Dendritic cell treated with granulocyte-macrophage colony-stimulating factor and Interleukin-4, amounts not matched to agents 40 ng/mL and 50 ng/mL, for 4 days (primary cell): ENCODE measurements around the gene AFF3.
A peak's percentile ranks its signal among the peaks of the same experiment; 100 is the strongest.
"Not testable (repeated sequence)": the region's sequence is repeated elsewhere in the genome, so short reads cannot be mapped to it uniquely, and the experiment has no call there.

Experiments
- H3K27ac Mint-ChIP-seq: one replicate; pipeline ENCODE4 v1.8.0; 2022; ENCODE audit warnings: mild to moderate bottlenecking, mixed read lengths
- H3K27me3 Mint-ChIP-seq: one replicate; pipeline ENCODE4 v1.8.0; 2022; ENCODE audit warnings: mild to moderate bottlenecking, mixed read lengths
- H3K36me3 Mint-ChIP-seq: one replicate; pipeline ENCODE4 v1.8.0; 2022; ENCODE audit warnings: low read depth, mixed read lengths
- H3K4me1 Mint-ChIP-seq: one replicate; pipeline ENCODE4 v1.8.0; 2022; ENCODE audit warnings: low read depth, mixed read lengths
- H3K4me3 Mint-ChIP-seq: one replicate; pipeline ENCODE4 v1.8.0; 2022; ENCODE audit warnings: mild to moderate bottlenecking, moderate library complexity, mixed read lengths
- H3K9me3 Mint-ChIP-seq: one replicate; pipeline ENCODE4 v1.8.0; 2022; ENCODE audit warnings: mixed read lengths
- intact Hi-C: fragments of 100-400 bp; cut with micrococcal nuclease; formaldehyde crosslinking; loops from one replicate; pipeline ENCODE4 v1.15.0; 2022

The AFF3 gene

GRCh38 chr2:100166701-100167100 is 24.3 kb upstream of the AFF3 start:
- H3K4me1 Mint-ChIP-seq, result no peaks in the 10 kb centered on the region
- intact Hi-C loops, result no loop called here
- H3K9me3 Mint-ChIP-seq, result peaks cover 13% of the 10 kb centered on the region
- no peaks in the 10 kb centered on the region for H3K36me3 Mint-ChIP-seq
- no peak overlapping the region for H3K4me3 Mint-ChIP-seq
- no peaks in the 10 kb centered on the region for H3K27me3 Mint-ChIP-seq
- no peak overlapping the region for H3K27ac Mint-ChIP-seq

DNA sequence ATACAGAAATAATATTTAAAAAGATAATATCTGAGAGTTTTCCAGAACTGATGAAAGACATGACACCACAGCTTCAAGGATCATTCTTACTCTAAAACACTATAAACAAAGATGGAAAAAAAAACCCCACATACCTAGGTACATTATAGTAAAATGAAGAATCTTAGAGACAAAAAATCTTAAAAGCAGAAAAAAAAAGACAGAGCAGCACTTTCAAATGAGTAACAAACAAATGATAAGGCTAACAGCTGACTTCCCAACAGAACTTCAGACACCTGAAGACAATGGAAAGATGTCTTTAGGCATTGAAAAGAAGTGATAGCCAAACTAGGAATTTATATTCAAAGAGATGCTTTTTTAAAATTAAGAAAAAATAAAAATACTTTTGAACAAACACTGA is 21.2 kb upstream of the AFF3 start:
- Mint-ChIP-seq H3K27me3 (no peaks in the 10 kb centered on the region), H3K4me1 (no peaks in the 10 kb centered on the region), H3K36me3 (no peaks in the 10 kb centered on the region), H3K27ac (no peak overlapping the region), H3K4me3 (no peak overlapping the region), H3K9me3 (peaks cover 13% of the 10 kb centered on the region)
- intact Hi-C loops, result no loop called here

DNA sequence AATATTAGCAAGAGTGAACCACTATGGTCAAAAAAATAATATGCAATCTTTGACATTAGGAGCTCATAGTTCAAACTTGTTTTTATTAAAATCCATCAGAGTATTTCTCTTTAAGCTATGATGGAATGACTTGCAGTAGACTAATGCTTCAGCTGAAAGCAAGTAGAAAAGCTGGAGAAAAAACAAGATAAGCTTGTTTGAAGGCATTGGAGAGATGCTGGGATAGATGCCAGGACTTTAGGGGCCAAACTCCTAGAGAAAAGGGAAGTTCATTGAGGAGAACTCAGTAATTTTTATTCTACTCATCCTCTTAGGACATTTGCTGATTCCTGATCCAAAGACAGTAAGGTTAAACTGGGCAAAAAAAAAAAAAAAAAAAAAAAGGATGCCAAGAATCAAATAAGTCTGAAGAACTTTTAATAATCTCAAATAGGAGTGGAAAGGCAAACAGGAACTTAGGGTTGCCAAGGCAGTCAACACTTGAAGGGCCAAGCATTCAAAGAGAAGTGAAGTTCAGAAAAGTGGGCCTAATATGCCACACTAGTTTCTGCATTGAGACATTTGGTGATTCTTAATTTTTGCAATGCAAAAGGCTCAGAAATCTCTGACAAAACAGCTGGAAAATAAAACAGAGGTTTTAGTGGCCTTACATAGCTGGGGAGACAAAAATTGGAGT is 19.7 kb upstream of the AFF3 start:
- no peak overlapping the region for H3K27ac Mint-ChIP-seq
- intact Hi-C loops, result no loop called here
- H3K4me3 Mint-ChIP-seq, result no peak overlapping the region
- H3K9me3 Mint-ChIP-seq, result peaks cover 19% of the 10 kb centered on the region
- no peaks in the 10 kb centered on the region for H3K36me3 Mint-ChIP-seq
- H3K27me3 Mint-ChIP-seq, result no peaks in the 10 kb centered on the region
- H3K4me1 Mint-ChIP-seq, result no peaks in the 10 kb centered on the region

GRCh38 chr2:100160396-100160795 is 18.0 kb upstream of the AFF3 start:
- Mint-ChIP-seq H3K27ac (no peak overlapping the region), H3K4me1 (no peaks in the 10 kb centered on the region), H3K27me3 (no peaks in the 10 kb centered on the region), H3K9me3 (peaks cover 19% of the 10 kb centered on the region), H3K4me3 (no peak overlapping the region), H3K36me3 (no peaks in the 10 kb centered on the region)
- intact Hi-C loops, result no loop called here

DNA sequence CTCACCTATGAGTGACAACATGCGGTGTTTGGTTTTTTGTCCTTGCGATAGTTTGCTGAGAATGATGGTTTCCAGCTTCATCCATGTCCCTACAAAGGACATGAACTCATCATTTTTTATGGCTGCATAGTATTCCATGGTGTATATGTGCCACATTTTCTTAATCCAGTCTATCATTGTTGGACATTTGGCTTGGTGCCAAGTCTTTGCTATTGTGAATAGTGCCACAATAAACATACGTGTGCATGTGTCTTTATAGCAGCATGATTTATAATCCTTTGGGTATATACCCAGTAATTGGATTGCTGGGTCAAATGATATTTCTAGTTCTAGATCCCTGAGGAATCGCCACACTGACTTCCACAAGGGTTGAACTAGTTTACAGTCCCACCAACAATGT is 9.4 kb upstream of the AFF3 start:
- intact Hi-C loops, H3K27me3 Mint-ChIP-seq, H3K4me1 Mint-ChIP-seq, H3K27ac Mint-ChIP-seq, H3K4me3 Mint-ChIP-seq, H3K36me3 Mint-ChIP-seq, H3K9me3 Mint-ChIP-seq: not testable (repeated sequence)

DNA sequence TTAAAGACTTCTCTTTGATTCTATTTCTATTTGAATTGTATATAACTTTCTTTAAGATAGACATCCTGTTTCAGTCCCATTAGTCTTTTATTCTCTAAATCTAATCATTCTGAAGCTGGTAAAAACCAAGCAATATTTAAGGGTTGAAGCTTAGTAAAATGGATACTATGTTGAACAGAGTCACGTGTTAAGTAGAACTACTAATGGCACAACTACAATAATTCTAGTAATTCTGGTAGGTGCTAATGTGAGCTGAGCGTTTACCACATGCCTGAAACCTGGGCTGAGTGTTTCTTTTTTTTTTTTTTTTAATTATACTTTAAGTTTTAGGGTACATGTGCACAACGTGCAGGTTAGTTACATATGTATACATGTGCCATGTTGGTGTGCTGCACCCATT is 8.9 kb upstream of the AFF3 start:
- no peaks in the 10 kb centered on the region for H3K9me3 Mint-ChIP-seq
- no peak overlapping the region for H3K27ac Mint-ChIP-seq
- no peak overlapping the region for H3K4me3 Mint-ChIP-seq
- H3K36me3 Mint-ChIP-seq, result no peaks in the 10 kb centered on the region
- intact Hi-C loops, result no loop called here
- H3K4me1 Mint-ChIP-seq, result peaks cover 5% of the 10 kb centered on the region
- H3K27me3 Mint-ChIP-seq, result no peaks in the 10 kb centered on the region

DNA sequence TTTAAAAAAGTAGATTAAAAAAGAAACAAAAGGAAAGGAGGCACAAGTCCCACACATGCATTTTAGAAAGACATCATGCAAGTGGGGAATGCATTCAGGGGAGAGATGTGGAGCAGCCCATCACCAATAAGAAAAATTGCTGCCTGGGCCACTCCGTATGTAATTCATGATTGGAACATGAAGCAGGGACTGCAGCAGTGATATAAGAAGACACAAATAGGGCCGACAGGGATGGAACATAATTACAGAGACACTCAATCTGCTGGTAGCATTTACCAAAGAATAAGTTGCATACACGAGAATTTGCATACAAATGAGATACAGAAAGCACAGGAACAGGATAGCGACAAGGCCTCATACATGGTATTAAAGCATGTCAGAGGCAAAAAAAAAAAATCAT is 6.5 kb upstream of the AFF3 start:
- intact Hi-C loops, result no loop called here
- Mint-ChIP-seq H3K27ac (no peak overlapping the region), H3K9me3 (peaks cover 5% of the 10 kb centered on the region), H3K4me3 (no peak overlapping the region), H3K4me1 (peaks cover 17% of the 10 kb centered on the region), H3K36me3 (no peaks in the 10 kb centered on the region), H3K27me3 (no peaks in the 10 kb centered on the region)

DNA sequence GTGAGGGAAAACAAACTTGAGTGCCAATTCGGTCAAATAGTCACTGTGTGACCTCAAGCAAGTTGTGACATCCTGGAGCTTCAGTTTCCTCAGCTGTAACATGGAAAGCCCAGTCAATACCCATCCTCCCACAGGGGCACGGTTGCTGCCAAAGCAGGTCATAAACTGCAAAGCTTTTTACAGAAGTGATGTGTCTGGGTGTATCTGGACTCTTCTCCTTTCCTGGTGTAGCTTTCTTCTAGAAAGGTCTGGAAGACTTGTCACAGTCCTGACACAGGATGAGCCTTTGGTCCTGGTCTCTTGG is 4.2 kb upstream of the AFF3 start:
- Mint-ChIP-seq H3K27ac (no peak overlapping the region), H3K4me1 (peaks cover 39% of the 10 kb centered on the region), H3K36me3 (no peaks in the 10 kb centered on the region), H3K9me3 (peaks cover 15% of the 10 kb centered on the region), H3K4me3 (no peak overlapping the region), H3K27me3 (no peaks in the 10 kb centered on the region)
- intact Hi-C loops, result no loop called here

- peaks cover 15% of the 10 kb centered on the region for H3K9me3 Mint-ChIP-seq
- no peak overlapping the region for H3K4me3 Mint-ChIP-seq
- no peaks in the 10 kb centered on the region for H3K27me3 Mint-ChIP-seq
- no peak overlapping the region for H3K27ac Mint-ChIP-seq
- H3K36me3 Mint-ChIP-seq, result no peaks in the 10 kb centered on the region
- H3K4me1 Mint-ChIP-seq, result peaks cover 40% of the 10 kb centered on the region
- intact Hi-C loops, result no loop called here
These were observed 3.7 kb upstream of the AFF3 start for GRCh38 chr2:100145893-100146656.

DNA sequence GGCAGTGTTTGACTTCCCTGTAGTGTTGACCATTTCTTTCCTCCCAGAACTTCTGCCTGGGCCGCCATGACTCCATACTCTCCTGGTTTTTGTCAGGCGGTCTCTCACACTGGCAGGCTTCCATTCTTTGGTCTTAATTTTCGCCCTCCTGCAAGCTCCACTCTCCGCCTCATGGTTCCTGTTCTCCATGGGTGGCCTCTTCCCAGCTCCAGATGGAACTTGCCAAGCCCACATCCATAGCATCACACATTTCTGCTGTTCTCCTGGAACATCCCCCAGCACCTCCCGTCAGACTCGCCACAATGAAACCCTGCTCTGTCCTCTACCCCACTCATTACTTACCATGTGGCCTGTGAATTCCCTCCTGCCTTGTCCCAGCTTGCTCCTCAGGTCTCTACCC is 896 bp upstream of the AFF3 start:
- no peak overlapping the region for H3K4me3 Mint-ChIP-seq
- peaks cover 56% of the 10 kb centered on the region for H3K4me1 Mint-ChIP-seq
- peak overlapping the region; percentile 78 for H3K27ac Mint-ChIP-seq
- H3K36me3 Mint-ChIP-seq, result no peaks in the 10 kb centered on the region
- intact Hi-C loops, result no loop called here
- peaks cover 15% of the 10 kb centered on the region for H3K9me3 Mint-ChIP-seq
- no peaks in the 10 kb centered on the region for H3K27me3 Mint-ChIP-seq

GRCh38 chr2:100141906-100142305 is 484 bp downstream of the AFF3 start:
- H3K36me3 Mint-ChIP-seq, result no peaks in the 10 kb centered on the region
- peak overlapping the region; percentile 66 for H3K4me3 Mint-ChIP-seq
- peaks cover 15% of the 10 kb centered on the region for H3K9me3 Mint-ChIP-seq
- intact Hi-C loops, result no loop called here
- H3K27me3 Mint-ChIP-seq, result no peaks in the 10 kb centered on the region
- peaks cover 68% of the 10 kb centered on the region for H3K4me1 Mint-ChIP-seq
- peak overlapping the region; percentile 78 for H3K27ac Mint-ChIP-seq

DNA sequence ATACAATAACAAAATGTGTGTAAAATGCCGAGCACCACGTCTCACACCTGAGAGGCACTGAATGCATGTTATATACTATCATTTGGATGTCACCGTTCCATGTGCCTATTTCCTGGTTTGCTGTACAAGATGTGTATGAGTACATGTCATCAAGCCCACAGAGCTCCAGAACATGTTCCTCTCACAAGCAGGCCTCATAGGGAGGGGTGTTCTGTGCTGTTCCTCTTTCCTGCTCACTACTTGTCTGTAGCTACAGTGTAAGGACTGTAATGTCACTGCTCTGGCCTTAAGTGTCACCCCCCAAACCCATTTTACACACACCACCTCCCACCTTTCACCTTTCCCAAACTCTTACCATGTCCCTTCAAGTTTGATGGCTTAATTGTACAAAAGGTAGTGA is 1.8 kb downstream of the AFF3 start:
- Mint-ChIP-seq H3K9me3 (peaks cover 15% of the 10 kb centered on the region), H3K4me3 (no peak overlapping the region), H3K27me3 (no peaks in the 10 kb centered on the region), H3K27ac (peak overlapping the region; percentile 54), H3K4me1 (peaks cover 60% of the 10 kb centered on the region), H3K36me3 (no peaks in the 10 kb centered on the region)
- intact Hi-C loops, result no loop called here

DNA sequence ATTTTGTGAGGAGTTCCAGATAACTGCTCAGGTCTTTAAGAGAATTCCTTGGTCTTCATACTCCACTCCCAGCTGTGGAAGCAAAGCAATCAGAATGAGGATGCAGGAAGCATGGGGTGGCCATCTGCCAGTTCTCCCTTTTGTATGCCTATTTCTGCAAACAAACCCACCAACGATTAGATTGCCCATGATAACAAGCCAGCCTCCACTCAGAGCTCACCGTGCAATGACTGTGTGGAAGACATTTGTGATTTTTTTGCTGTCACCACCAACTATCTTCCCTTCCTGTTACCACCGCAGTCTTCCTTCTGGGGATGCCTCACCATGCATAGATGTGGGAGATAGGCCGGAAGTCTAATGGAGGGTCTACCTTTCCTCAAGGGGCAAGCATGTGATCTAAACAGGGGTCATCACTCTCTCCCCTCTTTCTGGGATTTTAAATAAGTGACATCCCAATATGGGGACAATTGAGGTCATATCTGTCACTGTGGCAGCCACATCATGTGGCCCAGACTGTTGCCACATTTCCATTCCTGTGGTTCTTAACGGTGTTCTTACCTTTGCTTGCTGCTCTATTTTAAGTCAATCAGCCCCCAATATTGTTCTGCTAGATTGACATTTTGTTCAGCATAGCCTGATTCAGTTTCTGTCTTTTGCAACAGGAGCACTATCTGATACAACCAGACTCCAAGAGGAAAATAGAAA is 4.4 kb downstream of the AFF3 start:
- peaks cover 42% of the 10 kb centered on the region for H3K4me1 Mint-ChIP-seq
- no peak overlapping the region for H3K4me3 Mint-ChIP-seq

GRCh38 chr2:100137318-100137717 is 5.1 kb downstream of the AFF3 start:
- no peak overlapping the region for H3K27ac Mint-ChIP-seq
- intact Hi-C loops, result no loop called here
- peaks cover 35% of the 10 kb centered on the region for H3K4me1 Mint-ChIP-seq
- H3K4me3 Mint-ChIP-seq, result no peak overlapping the region
- no peaks in the 10 kb centered on the region for H3K9me3 Mint-ChIP-seq
- no peaks in the 10 kb centered on the region for H3K36me3 Mint-ChIP-seq
- no peaks in the 10 kb centered on the region for H3K27me3 Mint-ChIP-seq

More for the DNA sequence above, 4.4 kb downstream of the AFF3 start:
- Mint-ChIP-seq H3K36me3 (no peaks in the 10 kb centered on the region), H3K27ac (no peak overlapping the region), H3K27me3 (no peaks in the 10 kb centered on the region), H3K9me3 (peaks cover under 1% of the 10 kb centered on the region)
- intact Hi-C loops, result no loop called here
